Fibroblast of lung (primary cell): Measurements from ENCODE around the gene SRPK2.

Experiments used
- CTCF ChIP-seq, 2 donors: IDR thresholded peaks in 1 of 2; conservative IDR thresholded peaks in 1 of 2; 1 replicate in 1 of 2; 2 replicates in 1 of 2; pipeline ENCODE4 v1.5.1; 2011 to 2012; ENCODE audit warnings: low read length in 2 of 2, control low read depth in 1 of 2, inconsistent platforms in 1 of 2, low read depth in 1 of 2, mild to moderate bottlenecking in 1 of 2
- EZH2 ChIP-seq: IDR thresholded peaks from 2 replicates; pipeline ENCODE4 v1.5.1; 2012; ENCODE audit warnings: low read length, control low read depth, mild to moderate bottlenecking; ENCODE audit errors: missing control alignments

GRCh38 chr7:105297985-105298384 is 90.7 kb downstream of the SRPK2 start:
- TF ChIP-seq CTCF (conservative IDR thresholded peaks at IDR 0.05 in 1 of 2, IDR thresholded peaks at IDR 0.05 in 1 of 2; ENCODE audit: low read depth in 1 of 2, low read length in 2 of 2) (no peak), EZH2 (no peak)
